H9 (cell line): ENCODE data around the gene RCAN1. TPM values are rescaled to one million over a fixed set of nuclear protein-coding genes. Genes with fewer than 3 reads are reported as not detected.

Source experiments
- DNase-seq: peaks from one replicate; pipeline ENCODE4 v3.0.0-alpha.2; 2017
- H2AFZ ChIP-seq: one replicate; pipeline ENCODE4 v1.6.1; 2013; ENCODE audit warnings: mild to moderate bottlenecking, low read length, control low read depth, moderate library complexity
- H2AK5ac ChIP-seq: 2 replicates; pipeline ENCODE4 v1.6.1; 2013; ENCODE audit warnings: low read length, control low read depth, mixed read lengths; ENCODE audit not compliant: insufficient read length
- H2BK120ac ChIP-seq: one replicate; pipeline ENCODE4 v1.6.1; 2013; ENCODE audit warnings: low read depth, mild to moderate bottlenecking, low read length, control low read depth, inconsistent platforms; ENCODE audit not compliant: poor library complexity, severe bottlenecking
- H2BK12ac ChIP-seq: 2 replicates; pipeline ENCODE4 v1.6.1; 2013; ENCODE audit warnings: low read length, control low read depth, mixed read lengths, low read depth; ENCODE audit not compliant: insufficient read length
- H2BK15ac ChIP-seq: 2 replicates; pipeline ENCODE4 v1.6.1; 2013; ENCODE audit warnings: low read depth, low read length, control low read depth
- H2BK20ac ChIP-seq: one replicate; pipeline ENCODE4 v1.6.1; 2013; ENCODE audit warnings: low read depth, mild to moderate bottlenecking, low read length, control low read depth, inconsistent platforms; ENCODE audit not compliant: poor library complexity, severe bottlenecking
- H2BK5ac ChIP-seq: 2 replicates; pipeline ENCODE4 v1.6.1; 2013; ENCODE audit warnings: low read length, control low read depth, mixed read lengths; ENCODE audit not compliant: insufficient read length
- H3K14ac ChIP-seq: 2 replicates; pipeline ENCODE4 v1.6.1; 2013; ENCODE audit warnings: low read length, control low read depth; ENCODE audit not compliant: insufficient read depth
- H3K18ac ChIP-seq: 2 replicates; pipeline ENCODE4 v1.6.1; 2013; ENCODE audit warnings: low read depth, mild to moderate bottlenecking, mixed read lengths, low read length, control low read depth; ENCODE audit not compliant: insufficient read length
- H3K23ac ChIP-seq: 2 replicates; pipeline ENCODE4 v1.6.1; 2013; ENCODE audit warnings: low read length, control low read depth, mixed read lengths, low read depth; ENCODE audit not compliant: insufficient read length
- H3K23me2 ChIP-seq: 2 replicates; pipeline ENCODE4 v1.6.1; 2013; ENCODE audit warnings: low read depth, mild to moderate bottlenecking, mixed read lengths, low read length, control low read depth; ENCODE audit not compliant: insufficient read length, poor library complexity, severe bottlenecking
- H3K27ac ChIP-seq: 2 replicates; pipeline ENCODE4 v1.5.1; 2013; ENCODE audit warnings: low read length, control low read depth, mixed read lengths, low read depth; ENCODE audit not compliant: insufficient read length
- H3K27me3 ChIP-seq: 2 replicates; pipeline ENCODE4 v1.6.1; 2013; ENCODE audit warnings: low read length, control low read depth, inconsistent platforms; ENCODE audit not compliant: insufficient read depth
- H3K4ac ChIP-seq: 2 replicates; pipeline ENCODE4 v1.6.1; 2013; ENCODE audit warnings: low read depth, mild to moderate bottlenecking, control low read depth, inconsistent platforms, low read length, moderate library complexity
- H3K4me1 ChIP-seq: 2 replicates; pipeline ENCODE4 v1.6.1; 2013; ENCODE audit warnings: low read length, control low read depth, inconsistent platforms; ENCODE audit not compliant: insufficient read depth
- H3K4me2 ChIP-seq: 2 replicates; pipeline ENCODE4 v1.6.1; 2013; ENCODE audit warnings: low read length, control low read depth, mixed read lengths; ENCODE audit not compliant: insufficient read length, insufficient read depth
- H3K56ac ChIP-seq: 2 replicates; pipeline ENCODE4 v1.6.1; 2013; ENCODE audit warnings: low read depth, mild to moderate bottlenecking, mixed read lengths, low read length, control low read depth; ENCODE audit not compliant: insufficient read length
- H3K79me1 ChIP-seq: 2 replicates; pipeline ENCODE4 v1.6.1; 2013; ENCODE audit warnings: low read depth, mild to moderate bottlenecking, moderate library complexity, low read length, control low read depth, inconsistent platforms; ENCODE audit not compliant: insufficient read depth, poor library complexity, severe bottlenecking
- H3K79me2 ChIP-seq: 2 replicates; pipeline ENCODE4 v1.6.1; 2013; ENCODE audit warnings: low read length, control low read depth, inconsistent platforms; ENCODE audit not compliant: insufficient read depth
- H3K9ac ChIP-seq: 2 replicates; pipeline ENCODE4 v1.6.1; 2013; ENCODE audit warnings: low read length, control low read depth, mixed read lengths; ENCODE audit not compliant: insufficient read length; ENCODE audit errors: extremely low read depth
- H3K9me3 ChIP-seq: one replicate; pipeline ENCODE4 v1.6.1; 2013; ENCODE audit warnings: low read depth, low read length, inconsistent platforms; ENCODE audit not compliant: control insufficient read depth
- H3T11ph ChIP-seq: one replicate; pipeline ENCODE4 v1.6.1; 2013; ENCODE audit warnings: mild to moderate bottlenecking, low read length, control low read depth, inconsistent platforms
- H4K20me1 ChIP-seq: one replicate; pipeline ENCODE4 v1.6.1; 2013; ENCODE audit not compliant: control insufficient read depth, insufficient read length, insufficient read depth
- H4K5ac ChIP-seq: 2 replicates; pipeline ENCODE4 v1.6.1; 2013; ENCODE audit warnings: low read depth, mild to moderate bottlenecking, mixed read lengths, low read length, control low read depth; ENCODE audit not compliant: insufficient read length
- H4K8ac ChIP-seq: replicated peaks from 2 replicates; pipeline ENCODE4 v1.6.1; 2013; ENCODE audit warnings: low read length, control low read depth, mixed read lengths, low read depth; ENCODE audit not compliant: insufficient read length
- H4K91ac ChIP-seq: 2 replicates; pipeline ENCODE4 v1.6.1; 2013; ENCODE audit warnings: low read depth, mild to moderate bottlenecking, moderate library complexity, mixed read lengths, low read length, control low read depth; ENCODE audit not compliant: insufficient read length
- H3K27ac Mint-ChIP-seq, 3 experiments: 2 replicates in 2 of 3; 3 replicates in 1 of 3; pipeline ENCODE4 v1.8.0; 2020 to 2021; ENCODE audit warnings: mixed read lengths in 3 of 3, mild to moderate bottlenecking in 1 of 3, moderate library complexity in 1 of 3
- H3K27me3 Mint-ChIP-seq: 2 replicates; pipeline ENCODE4 v1.8.0; 2021; ENCODE audit warnings: low read depth, mild to moderate bottlenecking, moderate library complexity, mixed read lengths
- H3K36me3 Mint-ChIP-seq, 3 experiments: 2 replicates in 2 of 3; 3 replicates in 1 of 3; pipeline ENCODE4 v1.8.0; 2020 to 2021; ENCODE audit warnings: low read depth in 3 of 3, mixed read lengths in 3 of 3; ENCODE audit not compliant: insufficient read depth in 1 of 3
- H3K4me1 Mint-ChIP-seq, 2 experiments: 2 replicates each; pipeline ENCODE4 v1.8.0; 2020; ENCODE audit warnings: mixed read lengths in 2 of 2
- H3K4me3 Mint-ChIP-seq, 2 experiments: 2 replicates in 1 of 2; 3 replicates in 1 of 2; pipeline ENCODE4 v1.8.0; 2020 to 2021; ENCODE audit warnings: mild to moderate bottlenecking in 2 of 2, mixed read lengths in 2 of 2, moderate library complexity in 1 of 2
- H3K9me3 Mint-ChIP-seq, 2 experiments: 2 replicates in 1 of 2; 3 replicates in 1 of 2; pipeline ENCODE4 v1.8.0; 2020; ENCODE audit warnings: mild to moderate bottlenecking in 2 of 2, mixed read lengths in 2 of 2, moderate library complexity in 1 of 2
- WGBS: extraction: QIAGEN DNeasy Blood & Tissue Kit; methylation state at CpG from one replicate; pipeline ENCODE4 v1.1.7; 2013; ENCODE audit warnings: missing lambda C conversion rate, low lambda C conversion rate, mixed read lengths; ENCODE audit not compliant: insufficient read length; ENCODE audit errors: extremely low coverage; 5-methylcytosine and 5-hydroxymethylcytosine counted together
- total RNA-seq: library from RNA; stranded (reverse); gene quantifications from 2 replicates; pipeline ENCODE4 v1.2.1, GENCODE V29; 2021
- TF ChIP-seq, protein P1 (sequence below): fragments of 200-600 bp; sonication (generic); conservative IDR thresholded peaks from 3 replicates; pipeline ENCODE4 v1.8.0; 2021; ENCODE audit warnings: antibody characterized with exemption, mild to moderate bottlenecking

The RCAN1 gene
- total RNA-seq, 1 experiment from 2014 or later: 7.0 TPM

DNA sequence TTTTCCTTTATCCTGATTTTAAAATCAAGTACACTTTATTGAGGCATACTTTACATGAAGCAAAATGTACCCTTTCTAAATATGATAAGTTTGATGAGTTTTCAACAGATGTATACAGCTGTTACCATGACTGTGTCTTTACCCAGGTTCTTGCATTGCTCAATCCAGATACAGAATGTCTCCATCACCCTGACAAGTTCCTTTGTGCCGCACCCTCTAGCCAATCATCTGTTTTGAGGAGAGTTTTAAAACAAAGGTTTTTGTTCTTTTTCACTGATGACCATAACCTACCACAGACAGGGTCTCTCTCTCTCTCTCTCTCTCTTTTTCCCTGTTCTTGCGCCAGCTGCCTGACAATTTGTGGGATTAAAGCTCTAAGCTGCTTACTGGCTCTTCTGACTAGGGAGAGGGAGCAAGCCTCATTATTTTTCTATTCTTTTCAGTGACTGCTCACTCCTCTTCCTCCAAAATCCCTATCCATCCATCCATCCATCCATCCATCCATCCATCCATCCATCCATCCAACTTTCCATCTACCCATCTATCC is 101.7 kb downstream of the RCAN1 start:
- Histone ChIP-seq H3K23me2 (no peaks in the 10 kb centered on the region), H3K27ac (no peak overlapping the region), H3K18ac (no peak overlapping the region), H4K8ac (no peak overlapping the region), H3K4me2 (no peak overlapping the region), H3K79me1 (no peaks in the 10 kb centered on the region), H2AK5ac (no peak overlapping the region), H3K56ac (no peak overlapping the region), H2BK20ac (no peak overlapping the region), H4K20me1 (no peaks in the 10 kb centered on the region), H3K27me3 (no peaks in the 10 kb centered on the region), H3K4ac (no peak overlapping the region), H4K91ac (no peak overlapping the region), H2AFZ (no peak overlapping the region), H2BK120ac (no peak overlapping the region), H2BK5ac (no peak overlapping the region), H4K5ac (no peak overlapping the region), H2BK15ac (no peak overlapping the region), H3T11ph (no peak overlapping the region), H3K9ac (no peak overlapping the region), H3K23ac (no peak overlapping the region), H3K4me1 (no peaks in the 10 kb centered on the region), H3K14ac (no peak overlapping the region), H3K79me2 (no peaks in the 10 kb centered on the region), H2BK12ac (no peak overlapping the region), H3K9me3 (no peaks in the 10 kb centered on the region)
- TF ChIP-seq, protein P1, sequence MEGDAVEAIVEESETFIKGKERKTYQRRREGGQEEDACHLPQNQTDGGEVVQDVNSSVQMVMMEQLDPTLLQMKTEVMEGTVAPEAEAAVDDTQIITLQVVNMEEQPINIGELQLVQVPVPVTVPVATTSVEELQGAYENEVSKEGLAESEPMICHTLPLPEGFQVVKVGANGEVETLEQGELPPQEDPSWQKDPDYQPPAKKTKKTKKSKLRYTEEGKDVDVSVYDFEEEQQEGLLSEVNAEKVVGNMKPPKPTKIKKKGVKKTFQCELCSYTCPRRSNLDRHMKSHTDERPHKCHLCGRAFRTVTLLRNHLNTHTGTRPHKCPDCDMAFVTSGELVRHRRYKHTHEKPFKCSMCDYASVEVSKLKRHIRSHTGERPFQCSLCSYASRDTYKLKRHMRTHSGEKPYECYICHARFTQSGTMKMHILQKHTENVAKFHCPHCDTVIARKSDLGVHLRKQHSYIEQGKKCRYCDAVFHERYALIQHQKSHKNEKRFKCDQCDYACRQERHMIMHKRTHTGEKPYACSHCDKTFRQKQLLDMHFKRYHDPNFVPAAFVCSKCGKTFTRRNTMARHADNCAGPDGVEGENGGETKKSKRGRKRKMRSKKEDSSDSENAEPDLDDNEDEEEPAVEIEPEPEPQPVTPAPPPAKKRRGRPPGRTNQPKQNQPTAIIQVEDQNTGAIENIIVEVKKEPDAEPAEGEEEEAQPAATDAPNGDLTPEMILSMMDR: no peak
- Mint-ChIP-seq H3K27ac (no peak overlapping the region), H3K4me1 (peaks cover 10 to 11% of the 10 kb centered on the region in 2 experiments), H3K27me3 (no peaks in the 10 kb centered on the region), H3K4me3 (no peak overlapping the region), H3K9me3 (no peaks in the 10 kb centered on the region), H3K36me3 (no peaks in the 10 kb centered on the region)
- no CpG with 5 or more reads among the region's 2 CpGs for WGBS
- DNase-seq: no peak
